ENCODE results near the gene STXBP5L.
"Not testable (repeated sequence)": the region's sequence is repeated elsewhere in the genome, so short reads cannot be mapped to it uniquely, and the experiment has no call there.

The STXBP5L gene

GRCh38 chr3:120908030-120908794, at the start of gene STXBP5L:
TSS of gene STXBP5L (plus strand) at chr3:120908205. CDS start at chr3:120909579, 1,374 bp downstream.
- DNase-seq, result peak; percentile 84 to 91

DNA sequence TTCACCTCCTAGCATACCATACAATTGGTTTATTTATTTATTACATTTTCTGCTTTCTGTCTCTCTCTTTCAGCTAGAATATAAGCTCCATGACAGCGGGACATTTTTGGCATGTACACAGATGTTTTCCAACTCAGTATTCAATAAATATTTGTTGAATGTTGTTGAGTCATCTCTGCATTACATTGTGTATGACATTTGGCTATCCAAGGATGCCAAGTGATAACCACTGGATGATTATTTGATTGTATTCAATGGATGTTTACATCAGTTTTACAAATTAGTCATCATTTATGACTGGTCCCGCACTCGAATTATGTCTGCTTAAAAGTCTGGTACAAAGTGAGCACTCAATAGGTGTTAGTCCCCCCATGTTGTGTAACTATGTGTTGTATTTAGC, 49.5 kb upstream of the STXBP5L start:
- no peak for DNase-seq

DNA sequence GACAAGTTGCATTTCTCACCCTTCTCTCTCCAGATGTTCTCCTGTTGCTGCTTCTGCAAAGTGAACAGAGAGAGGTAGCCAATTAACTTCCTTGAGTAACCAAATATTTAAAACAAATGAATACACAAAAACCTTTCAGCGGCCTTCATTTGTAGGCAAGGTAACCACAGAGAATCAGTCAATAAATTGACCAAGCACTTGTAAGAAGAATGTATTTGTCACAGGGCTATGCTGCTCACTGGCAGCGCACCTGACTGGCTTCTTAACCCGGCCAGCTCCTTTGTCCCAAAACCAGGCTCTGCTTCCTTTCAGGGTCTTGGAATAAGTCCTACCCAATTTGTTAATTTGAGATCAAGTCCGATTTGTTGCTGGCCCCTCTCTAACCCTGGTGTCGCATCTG, 43.5 kb upstream of the STXBP5L start:
- DNase-seq, result no peak

DNA sequence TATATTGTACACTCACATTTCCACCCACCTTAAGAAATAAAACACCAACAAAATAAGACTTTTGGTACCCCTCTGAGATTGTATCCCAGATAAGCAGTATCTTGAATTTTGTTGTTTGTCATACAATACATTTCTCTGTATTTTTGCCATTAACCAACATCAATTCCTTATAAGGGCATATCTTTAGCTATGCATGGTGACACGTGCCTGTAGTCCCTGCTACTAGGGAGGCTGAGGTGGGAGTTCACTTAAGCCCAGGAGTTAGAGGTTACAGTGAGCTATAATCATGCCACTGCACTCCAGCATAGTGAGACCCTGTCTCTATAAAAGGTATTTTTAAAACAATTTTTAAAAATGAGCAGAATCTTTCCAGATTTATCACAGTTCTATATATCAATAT, 32.5 kb upstream of the STXBP5L start:
- DNase-seq, result no peak

GRCh38 chr3:120875989-120876388, 32.0 kb upstream of the STXBP5L start:
- DNase-seq, result no peak

DNA sequence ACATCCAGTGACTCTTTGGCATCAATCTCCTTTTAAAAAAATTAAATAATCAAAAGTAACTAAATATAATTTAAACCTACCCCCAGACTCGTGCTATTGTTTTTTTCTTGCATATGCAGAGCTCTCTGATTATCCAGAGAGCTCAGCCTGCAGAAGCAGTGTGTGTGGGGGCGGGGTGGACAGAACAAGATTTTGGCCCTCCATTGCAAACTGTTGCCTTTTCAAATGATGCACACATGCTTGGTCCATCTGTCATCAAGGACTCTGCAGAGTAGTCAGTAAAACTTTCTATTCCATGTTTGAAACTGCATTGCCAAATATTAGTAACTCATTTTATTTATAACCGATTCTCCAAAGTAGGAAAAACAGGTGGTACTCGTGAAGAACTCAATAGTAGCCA, 28.6 kb upstream of the STXBP5L start:
- no peak for DNase-seq

DNA sequence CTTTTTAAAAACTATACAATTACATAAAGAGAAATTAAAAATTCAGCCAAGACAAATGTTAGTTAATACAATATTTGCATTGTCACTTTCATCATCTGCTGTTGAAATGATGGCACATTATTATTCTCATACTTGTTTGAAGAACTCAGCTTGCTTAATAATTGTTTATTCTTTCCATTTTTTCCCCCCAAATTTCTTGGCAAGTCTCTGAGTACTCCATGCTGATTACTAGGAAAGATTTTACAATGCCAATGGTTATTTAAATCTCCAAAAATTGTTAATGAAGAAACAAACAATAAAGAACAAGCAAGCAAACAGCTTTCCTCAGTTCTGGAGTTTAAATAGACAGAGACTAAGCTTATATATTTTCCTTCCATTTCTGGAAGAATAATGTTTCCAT, 15.1 kb upstream of the STXBP5L start:
- DNase-seq, result no peak

DNA sequence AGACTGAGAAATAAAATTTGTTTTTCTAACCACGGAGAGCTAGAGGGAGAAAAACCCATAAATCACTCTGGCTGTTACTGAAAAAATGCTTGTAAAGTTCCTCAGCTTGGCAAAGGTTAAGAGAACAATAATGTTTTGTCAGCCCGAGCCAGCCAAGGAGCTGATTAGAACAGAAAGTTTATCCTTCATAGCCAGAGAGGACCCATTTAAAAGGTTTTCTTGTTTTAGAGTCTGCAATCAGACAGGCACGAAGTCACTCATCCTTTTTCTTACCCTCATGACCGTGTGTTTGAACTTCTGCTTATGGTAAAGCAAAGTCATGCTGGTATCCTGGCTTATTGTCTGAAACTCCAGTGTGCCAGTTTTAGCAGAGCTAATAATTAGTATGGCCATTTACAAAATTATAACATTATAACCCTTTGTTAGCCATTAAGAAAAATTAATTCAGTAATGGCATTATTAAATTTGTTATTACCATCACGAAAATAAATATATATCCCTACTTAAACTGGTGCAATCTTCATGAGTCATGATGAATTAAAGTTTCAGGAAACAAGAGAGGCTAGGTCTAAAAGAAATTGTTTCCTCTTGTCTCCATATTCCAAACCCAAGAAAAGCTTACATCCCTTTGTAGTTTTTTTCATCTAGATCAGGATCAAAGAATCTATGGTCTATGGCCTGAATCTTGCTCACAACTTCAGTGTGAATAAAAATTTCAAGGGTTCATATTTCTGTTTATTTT, 13.5 kb upstream of the STXBP5L start:
- no peak for DNase-seq

DNA sequence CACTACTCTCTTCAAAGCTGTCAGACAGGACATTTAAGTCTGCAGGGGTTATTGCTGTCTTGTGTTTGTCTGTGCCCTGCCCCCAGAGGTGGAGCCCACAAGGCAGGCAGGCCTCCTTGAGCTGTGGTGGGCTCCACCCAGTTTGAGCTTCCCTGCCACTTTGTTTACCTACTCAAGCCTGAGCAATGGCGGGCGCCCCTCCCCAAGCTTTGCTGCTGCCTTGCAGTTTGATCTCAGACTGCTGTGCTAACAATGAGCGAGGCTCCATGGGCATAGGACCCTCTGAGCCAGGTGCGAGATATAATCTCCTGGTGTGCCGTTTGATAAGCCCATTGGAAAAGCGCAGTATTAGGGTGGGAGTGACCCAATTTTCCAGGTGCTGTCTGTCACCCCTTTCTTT, 6.3 kb upstream of the STXBP5L start:
- DNase-seq, result not testable (repeated sequence)

GRCh38 chr3:120903221-120903620, 4.8 kb upstream of the STXBP5L start:
- no peak for DNase-seq

DNA sequence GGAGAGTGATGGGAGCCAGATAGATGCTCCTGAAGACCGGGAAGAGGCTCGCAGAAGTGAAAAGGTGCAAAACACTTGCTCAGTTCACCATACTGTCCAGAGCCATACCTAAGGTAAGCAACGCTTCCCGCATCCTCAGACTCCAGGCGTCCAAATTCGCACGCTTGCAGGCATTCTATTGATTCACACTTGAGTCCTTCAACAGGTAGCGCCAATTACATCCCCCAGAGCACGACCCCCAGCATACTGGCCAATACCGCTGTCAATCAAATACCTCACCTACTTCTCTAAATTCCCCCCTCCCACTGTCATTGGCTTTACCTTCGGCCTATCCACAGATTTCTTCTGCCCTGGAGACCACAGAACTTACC, 361 bp upstream of the STXBP5L start:
- DNase-seq, result no peak

GRCh38 chr3:120908795-120909601, 993 bp downstream of the STXBP5L start:
- peak; percentile 32 to 37 for DNase-seq

DNA sequence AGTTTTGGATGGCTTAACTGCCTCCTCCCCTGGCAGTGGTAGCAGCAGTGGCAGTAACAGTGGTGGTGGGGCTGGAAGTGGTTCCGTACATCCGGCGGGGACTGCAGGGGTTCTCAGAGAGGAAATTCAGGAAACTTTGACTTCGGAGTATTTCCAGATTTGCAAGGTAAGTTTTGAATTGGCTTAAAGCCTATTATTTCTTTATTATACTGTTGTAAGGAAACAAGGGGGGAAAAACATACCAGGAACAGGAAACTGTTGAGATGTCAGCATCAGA, 1.5 kb downstream of the STXBP5L start:
- DNase-seq, result no peak

DNA sequence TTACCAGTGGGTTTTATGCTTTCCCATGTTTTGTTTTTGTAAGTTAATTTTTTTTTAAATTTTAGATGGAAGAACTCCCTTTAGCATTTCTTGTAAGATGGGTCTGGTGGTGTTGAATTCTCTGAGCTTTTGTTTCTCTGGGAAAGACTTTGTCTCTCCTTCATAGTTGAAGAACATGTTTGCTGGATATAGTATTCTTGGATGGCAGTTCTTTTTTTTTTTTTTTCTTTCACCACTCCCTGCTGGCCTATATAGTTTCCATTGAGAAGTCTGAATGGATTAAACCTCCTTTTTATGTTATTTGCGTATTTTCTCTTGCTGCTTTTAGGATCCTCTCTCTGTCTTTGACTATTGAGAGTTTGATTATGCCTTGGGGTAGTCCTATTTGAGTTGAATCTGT, 18.1 kb downstream of the STXBP5L start:
- no peak for DNase-seq

DNA sequence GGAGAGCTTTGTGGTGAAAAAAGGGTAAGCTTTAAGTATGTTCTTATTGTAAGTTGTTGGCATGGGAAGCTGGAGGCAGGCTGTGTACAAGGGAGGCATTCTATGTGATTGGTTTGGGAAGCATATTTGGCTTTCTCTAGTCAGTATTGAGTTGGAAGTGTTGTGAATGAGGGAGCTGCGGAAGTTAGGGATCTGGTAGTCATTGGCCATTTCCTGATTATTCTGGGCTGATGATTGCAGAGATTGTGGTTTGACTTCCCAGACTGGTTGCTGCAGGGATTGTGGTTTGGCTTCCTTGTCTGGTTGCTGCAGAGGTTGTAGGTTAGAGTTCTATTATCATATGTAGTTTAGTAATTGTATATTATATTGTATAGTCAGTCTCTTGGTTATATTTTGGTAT, 21.0 kb downstream of the STXBP5L start:
- DNase-seq, result no peak

GRCh38 chr3:120931593-120931992, 23.6 kb downstream of the STXBP5L start:
- no peak for DNase-seq

DNA sequence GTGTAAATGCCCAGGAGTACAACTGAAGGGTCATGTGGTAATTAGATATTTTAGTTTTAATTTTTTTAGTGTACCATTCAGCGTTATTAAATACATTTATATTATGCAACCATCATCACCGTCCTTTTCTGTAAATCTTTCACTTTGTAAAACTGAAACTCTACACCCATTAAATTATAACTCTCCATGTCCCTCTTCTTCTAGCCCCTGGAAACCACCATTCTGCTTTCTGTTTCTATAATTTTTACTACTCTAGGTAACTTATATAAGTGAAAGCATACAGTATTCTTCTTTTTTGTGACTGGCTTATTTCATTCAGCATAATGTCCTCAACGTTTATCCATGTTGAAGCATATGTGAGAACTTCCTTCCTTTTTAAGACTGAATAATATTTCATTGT, 48.1 kb downstream of the STXBP5L start:
- no peak for DNase-seq

GRCh38 chr3:120982608-120983320, 74.8 kb downstream of the STXBP5L start:
- no peak for DNase-seq

- DNase-seq, result no peak
Observed at GRCh38 chr3:120983321-120983665, 75.3 kb downstream of the STXBP5L start.

DNA sequence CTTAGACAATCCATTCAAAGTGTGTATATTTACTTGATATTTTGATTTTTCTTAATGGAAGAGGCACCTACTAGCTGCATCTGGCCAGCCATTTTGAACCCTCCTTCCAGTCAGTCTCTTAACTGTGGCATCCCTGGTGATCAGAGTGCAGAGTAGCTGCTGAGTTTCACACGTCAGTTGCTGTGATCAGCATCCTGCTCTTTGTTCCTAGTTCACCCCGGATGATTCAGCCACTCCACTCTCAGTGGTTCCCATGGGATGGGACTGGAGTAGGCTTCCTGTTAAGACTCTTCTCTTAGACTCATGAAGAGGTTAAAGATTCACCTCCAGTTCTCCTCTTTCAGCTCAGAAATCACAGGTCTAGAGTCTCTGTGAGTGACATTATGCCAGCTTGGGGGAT, 75.8 kb downstream of the STXBP5L start:
- DNase-seq, result no peak

DNA sequence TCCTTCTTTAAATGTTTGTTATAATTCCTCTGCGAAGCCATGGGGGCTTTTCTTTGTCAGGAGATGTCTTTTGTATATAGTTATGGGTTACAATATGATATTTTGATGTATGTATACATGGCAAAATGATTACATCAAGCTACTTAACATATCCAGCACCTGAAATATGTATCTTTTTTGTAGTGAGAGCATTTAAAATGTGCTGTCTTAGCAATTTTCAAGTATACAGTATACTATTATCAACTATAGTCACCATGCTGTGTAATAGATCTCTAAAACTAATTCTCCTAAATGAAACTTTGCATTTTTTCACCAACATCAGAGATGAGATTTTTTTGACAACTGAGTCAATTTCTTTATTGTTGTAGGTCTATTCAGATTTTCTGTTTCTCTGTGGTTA, 77.2 kb downstream of the STXBP5L start:
- DNase-seq, result no peak

DNA sequence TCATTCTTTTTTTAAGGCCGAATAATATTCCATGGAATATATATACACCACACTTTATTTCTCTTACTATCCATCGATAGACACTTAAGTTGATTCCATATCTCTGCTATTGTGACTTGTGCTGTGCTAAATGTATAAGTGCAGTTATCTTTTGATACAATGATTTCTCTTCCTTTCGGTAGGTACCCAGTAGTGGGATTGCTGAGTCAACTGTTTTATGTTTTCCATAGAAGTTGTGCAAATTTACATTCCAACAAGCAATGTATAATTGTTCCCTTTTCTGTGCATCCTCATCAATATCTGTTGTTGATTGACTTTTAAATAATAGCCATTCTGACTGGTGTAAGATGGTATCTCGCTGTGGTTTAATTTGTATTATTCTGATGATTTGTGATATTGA, 81.0 kb downstream of the STXBP5L start:
- no peak for DNase-seq

DNA sequence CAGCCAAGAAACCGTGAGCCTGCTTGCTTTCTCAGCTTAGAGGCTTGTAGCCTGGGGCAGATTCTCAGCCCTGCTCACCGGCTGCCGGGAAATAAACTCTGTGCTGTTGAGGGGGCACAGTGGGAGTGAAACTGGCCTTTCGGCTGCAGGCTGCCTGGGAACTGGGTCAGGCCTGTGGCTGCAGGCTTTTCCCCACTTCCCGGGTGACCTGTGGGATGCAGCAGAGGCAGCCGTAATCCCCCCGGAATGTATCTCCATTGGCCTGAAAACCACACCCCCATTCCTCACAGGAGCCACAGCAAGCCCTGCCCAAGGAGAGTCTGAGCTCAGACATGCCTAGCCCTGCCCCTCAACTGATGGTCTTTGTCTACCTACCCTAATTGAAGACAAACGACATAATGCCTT, 110.9 kb downstream of the STXBP5L start:
- DNase-seq, result no peak
